Measurements from ENCODE around the gene MDFIC.

The MDFIC gene

DNA sequence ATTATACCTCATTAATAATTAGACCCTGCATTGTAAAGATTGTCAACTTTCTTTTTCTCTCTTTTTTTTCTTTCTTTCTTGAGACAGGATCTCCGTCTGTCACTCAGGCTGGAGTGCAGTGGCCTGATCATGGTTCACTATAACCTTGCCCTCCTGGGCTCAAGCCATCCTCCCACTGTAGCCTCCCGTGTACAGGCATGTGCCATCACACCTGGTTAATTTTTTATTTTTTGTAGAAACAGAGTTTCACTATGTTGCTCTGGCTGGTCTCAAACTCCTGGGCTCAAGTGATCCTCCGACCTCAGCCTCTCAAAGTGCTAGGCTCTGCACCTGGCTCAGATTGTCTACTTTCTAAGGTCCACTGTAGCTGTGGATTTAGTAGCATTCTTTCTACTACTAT, 50.7 kb downstream of the MDFIC start:
- no peak for DNase-seq (ENCODE audit: low read depth)
- no peak overlapping the region for H3K4me3 ChIP-seq (ENCODE audit: low read depth, low read length)
- TF ChIP-seq, protein P1, sequence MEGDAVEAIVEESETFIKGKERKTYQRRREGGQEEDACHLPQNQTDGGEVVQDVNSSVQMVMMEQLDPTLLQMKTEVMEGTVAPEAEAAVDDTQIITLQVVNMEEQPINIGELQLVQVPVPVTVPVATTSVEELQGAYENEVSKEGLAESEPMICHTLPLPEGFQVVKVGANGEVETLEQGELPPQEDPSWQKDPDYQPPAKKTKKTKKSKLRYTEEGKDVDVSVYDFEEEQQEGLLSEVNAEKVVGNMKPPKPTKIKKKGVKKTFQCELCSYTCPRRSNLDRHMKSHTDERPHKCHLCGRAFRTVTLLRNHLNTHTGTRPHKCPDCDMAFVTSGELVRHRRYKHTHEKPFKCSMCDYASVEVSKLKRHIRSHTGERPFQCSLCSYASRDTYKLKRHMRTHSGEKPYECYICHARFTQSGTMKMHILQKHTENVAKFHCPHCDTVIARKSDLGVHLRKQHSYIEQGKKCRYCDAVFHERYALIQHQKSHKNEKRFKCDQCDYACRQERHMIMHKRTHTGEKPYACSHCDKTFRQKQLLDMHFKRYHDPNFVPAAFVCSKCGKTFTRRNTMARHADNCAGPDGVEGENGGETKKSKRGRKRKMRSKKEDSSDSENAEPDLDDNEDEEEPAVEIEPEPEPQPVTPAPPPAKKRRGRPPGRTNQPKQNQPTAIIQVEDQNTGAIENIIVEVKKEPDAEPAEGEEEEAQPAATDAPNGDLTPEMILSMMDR (conservative IDR thresholded peaks at IDR 0.05; ENCODE audit: low read depth, low read length): no peak

DNA sequence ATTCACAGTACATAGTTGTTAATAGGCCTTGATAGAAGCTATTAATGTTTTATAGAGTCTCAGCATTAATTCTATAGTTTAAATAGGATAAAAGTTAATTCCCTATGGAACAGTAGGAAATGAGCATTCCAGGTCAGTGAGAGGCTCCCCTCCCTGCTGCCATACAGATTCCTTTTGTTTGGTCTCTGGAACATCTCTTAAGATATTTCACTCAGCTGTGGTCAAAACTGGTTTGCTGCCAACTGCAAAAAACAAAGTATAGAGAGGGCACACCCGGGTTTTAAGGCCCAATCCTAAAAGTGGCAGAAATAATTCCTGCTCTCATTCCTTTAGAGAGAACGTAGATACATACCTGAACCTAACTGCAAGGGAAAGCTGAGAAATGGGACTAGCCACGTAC, 51.3 kb downstream of the MDFIC start:
- TF ChIP-seq, protein P1 (conservative IDR thresholded peaks at IDR 0.05; ENCODE audit: low read depth, low read length): no peak
- H3K4me3 ChIP-seq (ENCODE audit: low read depth, low read length): no peak overlapping the region
- peak; percentile 62 for DNase-seq (ENCODE audit: low read depth)

DNA sequence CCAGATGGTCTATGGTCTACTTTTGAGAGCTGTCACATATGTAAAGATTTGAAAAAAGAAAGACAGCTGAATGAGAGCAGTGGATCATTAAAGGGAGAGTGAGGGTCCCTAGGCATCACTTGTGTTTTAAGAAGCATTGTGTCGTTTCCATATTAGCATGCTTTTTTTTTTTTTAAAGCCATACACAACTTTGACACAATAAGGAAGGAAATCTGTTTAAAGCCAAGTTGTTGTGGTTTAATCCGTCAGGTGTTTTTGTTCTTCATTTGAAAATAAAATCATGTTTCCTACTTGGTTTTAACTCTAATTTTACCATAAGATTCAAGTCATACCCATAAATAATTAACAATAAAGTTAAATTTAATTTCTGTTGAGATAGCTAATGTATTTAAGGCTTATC, 53.5 kb downstream of the MDFIC start:
- TF ChIP-seq, protein P1 (conservative IDR thresholded peaks at IDR 0.05; ENCODE audit: low read depth, low read length): no peak
- DNase-seq (ENCODE audit: low read depth): no peak
- H3K4me3 ChIP-seq (ENCODE audit: low read depth, low read length): no peak overlapping the region

DNA sequence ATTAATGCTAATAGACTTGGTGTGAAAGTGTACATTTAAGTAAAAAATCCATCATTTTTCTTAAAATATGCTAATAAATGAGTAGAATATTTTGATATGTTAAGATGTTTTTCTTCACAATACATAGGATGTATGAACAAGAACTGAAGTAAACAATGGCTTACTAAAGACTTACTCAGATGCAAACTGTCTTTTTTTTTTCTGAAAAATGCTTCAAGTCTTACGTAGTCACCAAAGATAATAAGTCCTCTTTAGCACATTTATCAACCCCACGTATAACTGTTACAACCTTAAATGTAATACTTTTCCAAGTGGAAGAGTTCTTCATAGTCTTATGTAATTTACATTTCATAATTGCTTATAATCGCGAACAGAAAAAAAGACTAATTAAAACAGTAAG, 54.8 kb downstream of the MDFIC start:
- H3K4me3 ChIP-seq (ENCODE audit: low read depth, low read length): no peak overlapping the region
- TF ChIP-seq, protein P1 (conservative IDR thresholded peaks at IDR 0.05; ENCODE audit: low read depth, low read length): no peak
- DNase-seq (ENCODE audit: low read depth): peak; percentile 46

DNA sequence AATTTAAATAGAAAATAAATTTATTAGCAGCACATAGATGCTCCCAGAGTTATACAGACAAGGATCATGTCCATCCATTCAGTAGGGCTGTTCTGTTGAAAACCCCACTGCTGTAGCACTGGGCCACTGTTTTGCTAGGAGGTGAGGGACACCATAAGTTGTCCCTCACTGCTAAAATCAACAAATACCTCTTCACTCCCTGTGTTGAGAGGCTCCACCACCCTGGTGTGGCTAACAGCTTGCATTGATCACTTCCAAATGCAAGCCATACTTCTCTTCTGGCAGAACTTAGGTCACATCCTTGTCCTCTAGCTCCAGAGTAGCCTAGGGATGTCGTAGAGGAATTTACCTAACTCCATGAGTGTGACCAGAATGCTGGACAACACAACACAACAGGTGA, 55.4 kb downstream of the MDFIC start:
- TF ChIP-seq, protein P1 (conservative IDR thresholded peaks at IDR 0.05; ENCODE audit: low read depth, low read length): no peak
- DNase-seq (ENCODE audit: low read depth): no peak
- no peak overlapping the region for H3K4me3 ChIP-seq (ENCODE audit: low read depth, low read length)

DNA sequence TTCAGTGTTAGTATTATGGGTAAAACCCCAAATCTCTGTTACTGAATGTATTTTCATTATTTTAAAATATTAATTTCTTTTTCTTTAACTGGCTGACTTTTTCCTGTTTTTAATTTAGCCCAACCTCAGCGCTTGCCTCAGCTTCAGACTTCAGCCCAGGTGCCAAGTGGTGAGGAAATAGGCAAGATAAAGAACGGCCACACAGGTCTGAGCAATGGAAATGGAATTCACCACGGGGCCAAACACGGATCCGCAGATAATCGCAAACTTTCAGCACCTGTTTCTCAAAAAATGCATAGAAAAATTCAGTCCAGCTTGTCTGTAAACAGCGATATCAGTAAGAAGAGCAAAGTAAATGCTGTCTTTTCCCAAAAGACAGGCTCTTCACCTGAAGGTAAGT, 57.5 kb downstream of the MDFIC start:
- TF ChIP-seq, protein P1 (conservative IDR thresholded peaks at IDR 0.05; ENCODE audit: low read depth, low read length): no peak
- DNase-seq (ENCODE audit: low read depth): peak; percentile 92
- H3K4me3 ChIP-seq (ENCODE audit: low read depth, low read length): no peak overlapping the region

DNA sequence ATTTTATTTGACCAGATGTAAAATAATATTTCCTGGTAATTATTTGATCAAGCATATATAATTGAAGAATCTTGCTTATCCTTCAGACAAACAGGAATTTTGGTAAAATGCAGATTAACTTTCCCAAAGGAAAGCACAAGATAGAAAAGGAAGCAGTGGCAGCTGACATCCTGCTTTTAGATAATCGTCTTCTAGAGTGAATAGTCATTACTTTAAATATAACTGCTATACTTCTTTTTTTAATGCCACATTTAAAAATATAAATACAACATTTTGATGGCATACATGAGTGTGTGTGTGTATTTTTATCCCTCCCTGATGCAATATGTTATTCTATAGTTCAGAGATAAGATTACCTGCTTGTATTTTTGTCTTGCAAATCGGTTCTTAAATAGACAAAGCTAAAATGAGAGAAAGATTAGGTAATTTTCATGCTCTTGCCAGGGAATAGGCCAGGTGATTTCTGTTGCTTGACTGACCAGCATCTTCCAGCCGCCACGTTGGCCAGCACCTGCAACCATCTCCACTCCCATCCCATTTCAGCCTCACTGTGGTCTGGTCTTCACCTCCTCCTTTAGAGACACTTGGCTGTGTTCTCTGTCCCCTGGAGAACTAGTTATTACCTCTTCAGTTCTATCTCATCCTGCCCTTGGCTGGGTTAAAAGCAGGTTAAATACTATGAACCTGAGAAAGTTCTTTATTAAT, 58.1 kb downstream of the MDFIC start:
- TF ChIP-seq, protein P1 (conservative IDR thresholded peaks at IDR 0.05; ENCODE audit: low read depth, low read length): no peak
- no peak for DNase-seq (ENCODE audit: low read depth)
- no peak overlapping the region for H3K4me3 ChIP-seq (ENCODE audit: low read depth, low read length)
